ENCODE data around the gene ENTPD2. TPM values are rescaled to one million over a fixed set of nuclear protein-coding genes. Genes with fewer than 3 reads are reported as not detected.

ENTPD2 gene
- total and polyA plus RNA-seq, 9 of the 15 experiments (the other 6 are each of a cell fraction or from before 2014, with no cell fraction given), result 0.04 to 0.60 (median 0.14) TPM; not detected in 4

DNA sequence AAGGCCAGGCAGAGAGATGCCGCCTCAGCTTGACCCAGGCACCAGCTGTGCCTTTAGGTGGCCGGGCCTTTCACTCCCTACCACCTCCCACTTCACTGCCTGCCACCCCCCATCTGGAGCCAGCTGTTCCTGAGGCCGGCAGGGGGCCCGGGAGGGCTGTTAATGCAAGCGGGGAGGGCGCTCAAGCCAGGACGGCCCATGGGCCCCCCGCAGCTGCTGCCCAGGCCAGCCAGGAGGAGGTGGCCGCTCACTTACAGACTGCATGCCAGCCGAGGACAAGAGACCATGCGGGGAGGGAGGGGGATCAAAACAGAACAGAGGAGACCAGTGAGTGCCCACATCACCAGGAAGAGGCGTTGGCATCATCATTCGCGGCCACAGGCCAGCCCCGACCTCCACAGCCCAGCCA is 30.3 kb downstream of the ENTPD2 start (continued):
- TF ChIP-seq TBL1XR1 (IDR thresholded peaks at IDR 0.05; ENCODE audit: low read length in 2 of 2), result no peak

DNA sequence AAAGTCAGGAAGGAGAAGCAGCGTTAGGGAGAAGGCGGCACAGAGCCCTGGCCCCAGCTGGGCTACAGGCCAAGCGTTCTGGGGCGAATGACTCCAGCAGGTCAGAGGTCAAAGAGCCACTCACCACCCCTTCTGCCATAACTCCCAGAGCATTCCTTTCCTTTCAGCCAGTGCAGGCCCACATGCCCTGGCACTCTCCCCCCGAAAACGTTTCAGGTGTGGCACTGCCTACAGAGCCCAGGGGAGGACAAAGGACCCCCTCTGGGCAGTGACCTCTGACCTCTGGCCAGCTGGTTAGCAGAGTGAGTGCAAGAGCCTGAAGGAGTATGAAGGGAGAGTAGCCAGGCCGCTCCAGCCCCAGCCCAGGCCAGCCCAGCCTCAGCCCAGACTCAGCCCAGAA is 30.7 kb downstream of the ENTPD2 start:
- no peak overlapping the region for H3K4me3 ChIP-seq
- no peak overlapping the region for H2AFZ ChIP-seq (ENCODE audit: low read depth, low read length)
- H3K9me1 ChIP-seq (ENCODE audit: control insufficient read depth, insufficient read depth, low read length), result no peaks in the 10 kb centered on the region
- DNase-seq (ENCODE audit: extremely low read depth in 1 of 4, low spot score in 3 of 4) (no peak), FAIRE-seq (no peak), ATAC-seq (no peak)
- H3K27me3 ChIP-seq (ENCODE audit: control insufficient read depth in 2 of 2, insufficient read depth in 2 of 2, low read length in 2 of 2), result no peaks in the 10 kb centered on the region
- H3K27ac ChIP-seq (ENCODE audit: extremely low read depth, low read depth, low read length), result no peak overlapping the region
- WGBS (ENCODE audit: insufficient coverage, low coverage, missing lambda C conversion rate), result 55% methylated on average over 7 of the region's 7 CpGs
- H3K4me2 ChIP-seq (ENCODE audit: insufficient read depth, low read length), result no peak overlapping the region
- POLR2A ChIA-PET, result interaction anchor here (1.1 kb wide), 1 partner anchor 183 kb away, joined by 3 read pairs; no protein-coding TSS in a partner anchor
- no peaks in the 10 kb centered on the region for H3K9me3 ChIP-seq (replicated peaks; ENCODE audit: control insufficient read depth, insufficient read depth, low read depth, low read length)
- CTCF ChIA-PET (ENCODE audit: low intra/inter-chr PET ratio), result no interaction called here
- in situ Hi-C loops (cut with MboI) (no loop called here), intact Hi-C loops (cut with micrococcal nuclease) (no loop called here)
- H3K36me3 ChIP-seq (ENCODE audit: control insufficient read depth, insufficient read depth, low read length), result no peaks in the 10 kb centered on the region
- BruUV-seq (replicated peaks), result no TSS peak
- peak overlapping the region in 1 of 2 experiments; percentile 58; a peak in 1 of 4 replicates for H3K9ac ChIP-seq (ENCODE audit: insufficient read depth in 1 of 2, low read depth in 2 of 2, low read length in 2 of 2)
- TF ChIP-seq NR2C1 (IDR thresholded peaks at IDR 0.05) (peak; percentile 95), NR2C1 (tag; IDR thresholded peaks at IDR 0.05) (peak; percentile 95), MBD2 (IDR thresholded peaks at IDR 0.05; ENCODE audit: borderline replicate concordance, low read depth) (no peak), POLR2A (conservative IDR thresholded peaks at IDR 0.05) (no peak), NFIC (IDR thresholded peaks at IDR 0.05) (peak; percentile 39; the same call in 1 of the 2 replicates), NR2C2 (CRISPR knock-in tag; IDR thresholded peaks at IDR 0.05) (peak; percentile 88), NR2C2 (tag; IDR thresholded peaks at IDR 0.05) (peak; percentile 77; the same call in 1 of the 2 replicates), EGR1 (conservative IDR thresholded peaks at IDR 0.05) (no peak), ZKSCAN3 (CRISPR knock-in tag; IDR thresholded peaks at IDR 0.05) (no peak), SMAD4 (CRISPR knock-in tag; conservative IDR thresholded peaks at IDR 0.05) (no peak), POLR2AphosphoS2 (IDR thresholded peaks at IDR 0.05; ENCODE audit: low read length) (no peak), DACH1 (IDR thresholded peaks at IDR 0.05; ENCODE audit: partially characterized antibody) (peak; percentile 86)
- TF ChIP-seq, protein P1, sequence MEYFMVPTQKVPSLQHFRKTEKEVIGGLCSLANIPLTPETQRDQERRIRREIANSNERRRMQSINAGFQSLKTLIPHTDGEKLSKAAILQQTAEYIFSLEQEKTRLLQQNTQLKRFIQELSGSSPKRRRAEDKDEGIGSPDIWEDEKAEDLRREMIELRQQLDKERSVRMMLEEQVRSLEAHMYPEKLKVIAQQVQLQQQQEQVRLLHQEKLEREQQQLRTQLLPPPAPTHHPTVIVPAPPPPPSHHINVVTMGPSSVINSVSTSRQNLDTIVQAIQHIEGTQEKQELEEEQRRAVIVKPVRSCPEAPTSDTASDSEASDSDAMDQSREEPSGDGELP (CRISPR knock-in tag; IDR thresholded peaks at IDR 0.05; ENCODE audit: borderline replicate concordance), result peak; percentile 95
- TF ChIP-seq, protein P2, sequence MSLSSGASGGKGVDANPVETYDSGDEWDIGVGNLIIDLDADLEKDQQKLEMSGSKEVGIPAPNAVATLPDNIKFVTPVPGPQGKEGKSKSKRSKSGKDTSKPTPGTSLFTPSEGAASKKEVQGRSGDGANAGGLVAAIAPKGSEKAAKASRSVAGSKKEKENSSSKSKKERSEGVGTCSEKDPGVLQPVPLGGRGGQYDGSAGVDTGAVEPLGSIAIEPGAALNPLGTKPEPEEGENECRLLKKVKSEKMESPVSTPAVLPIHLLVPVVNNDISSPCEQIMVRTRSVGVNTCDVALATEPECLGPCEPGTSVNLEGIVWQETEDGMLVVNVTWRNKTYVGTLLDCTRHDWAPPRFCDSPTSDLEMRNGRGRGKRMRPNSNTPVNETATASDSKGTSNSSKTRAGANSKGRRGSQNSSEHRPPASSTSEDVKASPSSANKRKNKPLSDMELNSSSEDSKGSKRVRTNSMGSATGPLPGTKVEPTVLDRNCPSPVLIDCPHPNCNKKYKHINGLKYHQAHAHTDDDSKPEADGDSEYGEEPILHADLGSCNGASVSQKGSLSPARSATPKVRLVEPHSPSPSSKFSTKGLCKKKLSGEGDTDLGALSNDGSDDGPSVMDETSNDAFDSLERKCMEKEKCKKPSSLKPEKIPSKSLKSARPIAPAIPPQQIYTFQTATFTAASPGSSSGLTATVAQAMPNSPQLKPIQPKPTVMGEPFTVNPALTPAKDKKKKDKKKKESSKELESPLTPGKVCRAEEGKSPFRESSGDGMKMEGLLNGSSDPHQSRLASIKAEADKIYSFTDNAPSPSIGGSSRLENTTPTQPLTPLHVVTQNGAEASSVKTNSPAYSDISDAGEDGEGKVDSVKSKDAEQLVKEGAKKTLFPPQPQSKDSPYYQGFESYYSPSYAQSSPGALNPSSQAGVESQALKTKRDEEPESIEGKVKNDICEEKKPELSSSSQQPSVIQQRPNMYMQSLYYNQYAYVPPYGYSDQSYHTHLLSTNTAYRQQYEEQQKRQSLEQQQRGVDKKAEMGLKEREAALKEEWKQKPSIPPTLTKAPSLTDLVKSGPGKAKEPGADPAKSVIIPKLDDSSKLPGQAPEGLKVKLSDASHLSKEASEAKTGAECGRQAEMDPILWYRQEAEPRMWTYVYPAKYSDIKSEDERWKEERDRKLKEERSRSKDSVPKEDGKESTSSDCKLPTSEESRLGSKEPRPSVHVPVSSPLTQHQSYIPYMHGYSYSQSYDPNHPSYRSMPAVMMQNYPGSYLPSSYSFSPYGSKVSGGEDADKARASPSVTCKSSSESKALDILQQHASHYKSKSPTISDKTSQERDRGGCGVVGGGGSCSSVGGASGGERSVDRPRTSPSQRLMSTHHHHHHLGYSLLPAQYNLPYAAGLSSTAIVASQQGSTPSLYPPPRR (CRISPR knock-in tag; IDR thresholded peaks at IDR 0.05; ENCODE audit: borderline replicate concordance), result no peak
- peaks cover 3% of the 10 kb centered on the region; the same call in 1 of the 3 replicates for H3K79me2 ChIP-seq (ENCODE audit: control insufficient read depth, insufficient read depth, low read length)
- 0 out of 2 replicates have a peak, but pooled peaks cover 5% of the 10 kb centered on the region for H4K20me1 ChIP-seq (replicated peaks; ENCODE audit: control insufficient read depth, insufficient read depth, low read length)
- H3K4me1 ChIP-seq (replicated peaks in 1 of 2; ENCODE audit: control insufficient read depth in 2 of 2, insufficient read depth in 2 of 2, low read length in 2 of 2), result peaks cover 8 to 89% of the 10 kb centered on the region in 2 experiments

All from K562 (cell line).